Endodermal cell (in vitro differentiated cells): ENCODE results near the gene MSX1. TPM values are rescaled to one million over a fixed set of nuclear protein-coding genes. Genes with fewer than 3 reads are reported as not detected.
A peak's percentile ranks its signal among the peaks of the same experiment; 100 is the strongest.

Experiments used
- DNase-seq: peaks from one replicate; pipeline ENCODE4 v3.0.0-alpha.2; 2017
- H3K27ac ChIP-seq: 2 replicates; pipeline ENCODE4 v1.5.1; 2013; ENCODE audit warnings: mild to moderate bottlenecking, low read depth, low read length, moderate library complexity
- H3K27me3 ChIP-seq: 2 replicates; pipeline ENCODE4 v1.6.1; 2013; ENCODE audit warnings: mild to moderate bottlenecking, low read length, moderate library complexity; ENCODE audit not compliant: insufficient read depth, control insufficient read depth, poor library complexity, severe bottlenecking
- H3K36me3 ChIP-seq: 2 replicates; pipeline ENCODE4 v1.7.0; 2013; ENCODE audit warnings: mild to moderate bottlenecking, low read length, moderate library complexity; ENCODE audit not compliant: control insufficient read depth, insufficient read depth
- H3K4me1 ChIP-seq: one replicate; pipeline ENCODE4 v1.7.0; 2013; ENCODE audit warnings: low read length; ENCODE audit not compliant: control insufficient read depth, insufficient read depth
- H3K4me3 ChIP-seq: 2 replicates; pipeline ENCODE4 v1.5.1; 2013; ENCODE audit warnings: mild to moderate bottlenecking, low read length, moderate library complexity
- H3K9ac ChIP-seq: 2 replicates; pipeline ENCODE4 v1.6.1; 2013; ENCODE audit warnings: mild to moderate bottlenecking, low read length, moderate library complexity; ENCODE audit not compliant: poor library complexity, severe bottlenecking; ENCODE audit errors: extremely low read depth
- H3K9me3 ChIP-seq: 2 replicates; pipeline ENCODE4 v1.6.1; 2013; ENCODE audit warnings: mild to moderate bottlenecking, low read length, moderate library complexity; ENCODE audit not compliant: control insufficient read depth
- H3K27ac Mint-ChIP-seq: 2 replicates; pipeline ENCODE4 v1.8.0; 2020; ENCODE audit warnings: mixed read lengths
- H3K27me3 Mint-ChIP-seq: 2 replicates; pipeline ENCODE4 v1.8.0; 2021; ENCODE audit warnings: mild to moderate bottlenecking, mixed read lengths; ENCODE audit not compliant: insufficient read depth
- H3K36me3 Mint-ChIP-seq: 2 replicates; pipeline ENCODE4 v1.8.0; 2020; ENCODE audit warnings: low read depth, mixed read lengths
- H3K4me1 Mint-ChIP-seq: 2 replicates; pipeline ENCODE4 v1.8.0; 2020; ENCODE audit warnings: mixed read lengths
- H3K4me3 Mint-ChIP-seq: 2 replicates; pipeline ENCODE4 v1.8.0; 2020; ENCODE audit warnings: mild to moderate bottlenecking, moderate library complexity, mixed read lengths
- H3K9me3 Mint-ChIP-seq: 2 replicates; pipeline ENCODE4 v1.8.0; 2020; ENCODE audit warnings: mild to moderate bottlenecking, mixed read lengths
- CTCF ChIP-seq: fragments of 200-600 bp; sonication (generic); conservative IDR thresholded peaks from 2 replicates; pipeline ENCODE4 v1.5.0; 2021; ENCODE audit warnings: antibody characterized with exemption, mild to moderate bottlenecking
- WGBS, 2 experiments: methylation state at CpG; one replicate each; pipeline versions ENCODE4 v1.1.5 to v1.1.7; 2013; ENCODE audit warnings: missing lambda C conversion rate in 2 of 2, mixed read lengths in 1 of 2; ENCODE audit not compliant: insufficient coverage in 1 of 2, insufficient read length in 1 of 2; 5-methylcytosine and 5-hydroxymethylcytosine counted together
- total RNA-seq, 2 donors: library from RNA; stranded (reverse); fragmentation: NEBNext Ultra II Directional in 1 of 2; extraction: Animal tissue kit (Norgen Biotek cat#: 25700) in 1 of 2; gene quantifications; 2 replicates in 1 of 2; 3 replicates in 1 of 2; pipeline ENCODE4 v1.2.1, GENCODE V29; 2021

Gene MSX1
- total RNA-seq, 2 donors from 2014 or later: 0.46 to 1.3 TPM

- no peak overlapping the region for H3K27ac Mint-ChIP-seq
- Histone ChIP-seq H3K27me3 (peaks cover 97% of the 10 kb centered on the region), H3K36me3 (no peaks in the 10 kb centered on the region), H3K9ac (no peak overlapping the region), H3K4me1 (no peaks in the 10 kb centered on the region), H3K27ac (no peak overlapping the region), H3K4me3 (no peak overlapping the region), H3K9me3 (no peaks in the 10 kb centered on the region)
- no peaks in the 10 kb centered on the region for H3K36me3 Mint-ChIP-seq
- no peak for TF ChIP-seq CTCF
- no peaks in the 10 kb centered on the region for H3K9me3 Mint-ChIP-seq
- no peak overlapping the region for H3K4me3 Mint-ChIP-seq
- peaks cover 39% of the 10 kb centered on the region for H3K4me1 Mint-ChIP-seq
- 12 to 27% methylated on average over 10 to 16 of the region's 16 CpGs for WGBS, 2 experiments
- peak; percentile 65 for DNase-seq
- peaks cover 75% of the 10 kb centered on the region for H3K27me3 Mint-ChIP-seq
Observed at GRCh38 chr4:4862071-4862551, 2.6 kb downstream of the MSX1 start.

GRCh38 chr4:4862665-4863482 lies 3.4 kb downstream of the MSX1 start:
- no peak overlapping the region for H3K27ac Mint-ChIP-seq
- Histone ChIP-seq H3K4me1 (no peaks in the 10 kb centered on the region), H3K36me3 (no peaks in the 10 kb centered on the region), H3K9ac (no peak overlapping the region), H3K4me3 (no peak overlapping the region), H3K9me3 (no peaks in the 10 kb centered on the region), H3K27ac (no peak overlapping the region), H3K27me3 (peaks cover 97% of the 10 kb centered on the region)
- no peak overlapping the region for H3K4me3 Mint-ChIP-seq
- DNase-seq: peak; percentile 78
- 9 to 35% methylated on average over 29 to 51 of the region's 51 CpGs for WGBS, 2 experiments
- H3K4me1 Mint-ChIP-seq: peaks cover 34% of the 10 kb centered on the region
- peaks cover 67% of the 10 kb centered on the region for H3K27me3 Mint-ChIP-seq
- no peak for TF ChIP-seq CTCF
- H3K36me3 Mint-ChIP-seq: no peaks in the 10 kb centered on the region
- H3K9me3 Mint-ChIP-seq: no peaks in the 10 kb centered on the region

- no peak overlapping the region for H3K27ac Mint-ChIP-seq
- H3K36me3 Mint-ChIP-seq: no peaks in the 10 kb centered on the region
- Histone ChIP-seq H3K9ac (no peak overlapping the region), H3K27ac (no peak overlapping the region), H3K4me1 (no peaks in the 10 kb centered on the region), H3K9me3 (no peaks in the 10 kb centered on the region), H3K4me3 (no peak overlapping the region), H3K36me3 (no peaks in the 10 kb centered on the region), H3K27me3 (peaks cover 99% of the 10 kb centered on the region)
- peaks cover 26% of the 10 kb centered on the region for H3K4me1 Mint-ChIP-seq
- peaks cover 54% of the 10 kb centered on the region for H3K27me3 Mint-ChIP-seq
- DNase-seq: no peak
- WGBS, 2 experiments: 5 to 6% methylated on average over 24 to 25 of the region's 25 CpGs
- no peak for TF ChIP-seq CTCF
- H3K9me3 Mint-ChIP-seq: no peaks in the 10 kb centered on the region
- no peak overlapping the region for H3K4me3 Mint-ChIP-seq
Observed at GRCh38 chr4:4864443-4864939, 5.0 kb downstream of the MSX1 start.
